Fibroblast of villous mesenchyme (primary cell): Measurements from ENCODE around the gene MOSMO. TPM values are rescaled to one million over a fixed set of nuclear protein-coding genes. Genes with fewer than 3 reads are reported as not detected.
"Not testable (repeated sequence)": the region's sequence is repeated elsewhere in the genome, so short reads cannot be mapped to it uniquely, and the experiment has no call there.

Experiments
- DNase-seq: peaks from one replicate; pipeline ENCODE4 v3.0.0-alpha.2; 2010; ENCODE audit warnings: low read depth
- H3K4me3 ChIP-seq: 2 replicates; pipeline ENCODE4 v1.5.1; 2011; ENCODE audit warnings: low read depth, mild to moderate bottlenecking, low read length
- total RNA-seq: library from RNA; depleted of rRNA; stranded (reverse); fragments of >200 nt; gene quantifications from 2 replicates; pipeline ENCODE4 v1.2.3, GENCODE V29; 2012
- TF ChIP-seq, protein P1 (sequence below): IDR thresholded peaks from 2 replicates; pipeline ENCODE4 v1.5.1; 2012; ENCODE audit warnings: low read depth, mild to moderate bottlenecking, low read length; ENCODE audit not compliant: insufficient read depth

The MOSMO gene
- total RNA-seq, 1 donor = 19.0 TPM

- peak; percentile 73 for DNase-seq
- TF ChIP-seq, protein P1, sequence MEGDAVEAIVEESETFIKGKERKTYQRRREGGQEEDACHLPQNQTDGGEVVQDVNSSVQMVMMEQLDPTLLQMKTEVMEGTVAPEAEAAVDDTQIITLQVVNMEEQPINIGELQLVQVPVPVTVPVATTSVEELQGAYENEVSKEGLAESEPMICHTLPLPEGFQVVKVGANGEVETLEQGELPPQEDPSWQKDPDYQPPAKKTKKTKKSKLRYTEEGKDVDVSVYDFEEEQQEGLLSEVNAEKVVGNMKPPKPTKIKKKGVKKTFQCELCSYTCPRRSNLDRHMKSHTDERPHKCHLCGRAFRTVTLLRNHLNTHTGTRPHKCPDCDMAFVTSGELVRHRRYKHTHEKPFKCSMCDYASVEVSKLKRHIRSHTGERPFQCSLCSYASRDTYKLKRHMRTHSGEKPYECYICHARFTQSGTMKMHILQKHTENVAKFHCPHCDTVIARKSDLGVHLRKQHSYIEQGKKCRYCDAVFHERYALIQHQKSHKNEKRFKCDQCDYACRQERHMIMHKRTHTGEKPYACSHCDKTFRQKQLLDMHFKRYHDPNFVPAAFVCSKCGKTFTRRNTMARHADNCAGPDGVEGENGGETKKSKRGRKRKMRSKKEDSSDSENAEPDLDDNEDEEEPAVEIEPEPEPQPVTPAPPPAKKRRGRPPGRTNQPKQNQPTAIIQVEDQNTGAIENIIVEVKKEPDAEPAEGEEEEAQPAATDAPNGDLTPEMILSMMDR = no peak
- H3K4me3 ChIP-seq = no peak overlapping the region
These were observed 6.3 kb upstream of the MOSMO start for GRCh38 chr16:22001591-22001990.

DNA sequence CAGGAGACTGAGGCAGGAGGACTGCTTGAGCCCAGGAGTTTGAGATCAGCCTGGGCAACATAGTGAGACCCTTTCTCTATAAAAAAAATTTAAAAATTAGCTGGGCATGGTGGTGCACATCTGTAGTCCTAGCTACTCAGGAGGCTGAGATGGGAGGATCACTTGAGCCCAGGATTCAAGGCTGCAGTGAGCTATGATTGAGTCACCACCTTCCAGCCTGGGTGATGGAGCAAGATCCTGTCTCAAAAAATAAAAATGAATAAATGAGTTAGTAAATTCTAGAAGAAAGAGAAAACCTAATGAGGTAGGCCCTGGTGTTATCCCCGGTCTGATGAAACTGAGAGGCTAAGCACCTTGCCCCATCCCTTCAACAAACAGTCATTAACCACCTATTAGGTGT is 5.9 kb upstream of the MOSMO start:
- not testable (repeated sequence) for H3K4me3 ChIP-seq, DNase-seq

GRCh38 chr16:22003195-22003594 is 4.7 kb upstream of the MOSMO start:
- H3K4me3 ChIP-seq = no peak overlapping the region
- DNase-seq = no peak

GRCh38 chr16:22004341-22004740 is 3.6 kb upstream of the MOSMO start:
- TF ChIP-seq, protein P1 = no peak
- no peak for DNase-seq
- no peak overlapping the region for H3K4me3 ChIP-seq

More at GRCh38 chr16:22003195-22003594, 4.7 kb upstream of the MOSMO start:
- TF ChIP-seq, protein P1 = no peak

DNA sequence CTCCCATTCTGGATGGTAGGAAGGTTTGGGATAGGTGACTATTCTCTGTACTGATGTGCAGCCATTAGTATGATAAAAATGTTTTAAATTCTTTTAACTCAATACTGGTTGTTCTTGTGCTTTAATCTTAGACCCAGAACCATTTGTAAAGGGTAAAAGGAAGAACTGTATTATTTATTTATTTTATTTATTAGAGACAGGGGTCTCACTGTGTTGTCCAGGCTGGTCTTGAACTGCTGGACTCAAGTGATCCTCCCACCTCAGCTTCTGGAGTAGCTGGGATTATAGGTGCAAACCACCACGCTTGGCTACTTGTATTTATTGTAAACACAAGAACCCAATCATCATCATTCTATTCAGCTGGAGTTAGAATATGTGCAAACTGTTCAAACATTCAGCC is 2.2 kb upstream of the MOSMO start:
- TF ChIP-seq, protein P1 = no peak
- DNase-seq = no peak
- no peak overlapping the region for H3K4me3 ChIP-seq

DNA sequence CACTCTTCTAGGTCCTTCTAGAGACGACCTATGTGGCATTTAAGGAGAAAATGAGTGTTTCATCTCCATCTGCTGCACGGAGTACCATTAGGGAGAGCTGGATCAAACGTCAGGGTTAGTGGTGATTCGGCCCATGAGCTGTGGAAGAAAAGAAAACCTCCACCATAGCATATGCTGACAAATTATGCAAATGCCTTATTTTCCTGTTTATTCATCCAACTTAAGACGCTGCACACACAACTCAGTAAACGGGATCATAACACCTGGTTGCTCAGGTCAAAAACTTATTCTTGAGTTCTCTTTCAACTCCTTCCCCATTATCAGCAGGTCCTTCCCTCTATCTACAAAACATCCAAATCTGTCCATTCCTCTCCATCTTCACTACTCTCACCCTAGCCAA is 1.3 kb upstream of the MOSMO start:
- no peak for DNase-seq
- H3K4me3 ChIP-seq = no peak overlapping the region
- TF ChIP-seq, protein P1 = no peak

DNA sequence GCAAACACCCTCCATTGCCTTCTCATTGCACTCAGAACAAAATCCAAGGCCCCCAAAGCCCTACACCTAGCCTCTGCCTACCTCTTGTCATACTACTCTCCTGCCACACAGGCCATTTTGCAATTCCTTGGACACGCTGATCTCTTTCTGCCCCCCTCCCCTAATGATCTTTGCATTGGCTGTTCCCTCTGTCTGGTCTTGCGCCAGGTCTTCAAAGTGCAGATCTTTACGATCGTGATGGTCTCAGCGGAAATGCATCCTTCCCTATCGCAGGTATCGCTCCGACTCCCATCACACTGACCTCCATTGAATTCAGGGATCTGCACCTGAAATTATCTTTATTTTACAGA is 777 bp upstream of the MOSMO start:
- peak overlapping the region; percentile 89 for H3K4me3 ChIP-seq
- TF ChIP-seq, protein P1 = no peak
- DNase-seq = no peak
